ENCODE measurements around the gene PDX1.

PDX1 gene

DNA sequence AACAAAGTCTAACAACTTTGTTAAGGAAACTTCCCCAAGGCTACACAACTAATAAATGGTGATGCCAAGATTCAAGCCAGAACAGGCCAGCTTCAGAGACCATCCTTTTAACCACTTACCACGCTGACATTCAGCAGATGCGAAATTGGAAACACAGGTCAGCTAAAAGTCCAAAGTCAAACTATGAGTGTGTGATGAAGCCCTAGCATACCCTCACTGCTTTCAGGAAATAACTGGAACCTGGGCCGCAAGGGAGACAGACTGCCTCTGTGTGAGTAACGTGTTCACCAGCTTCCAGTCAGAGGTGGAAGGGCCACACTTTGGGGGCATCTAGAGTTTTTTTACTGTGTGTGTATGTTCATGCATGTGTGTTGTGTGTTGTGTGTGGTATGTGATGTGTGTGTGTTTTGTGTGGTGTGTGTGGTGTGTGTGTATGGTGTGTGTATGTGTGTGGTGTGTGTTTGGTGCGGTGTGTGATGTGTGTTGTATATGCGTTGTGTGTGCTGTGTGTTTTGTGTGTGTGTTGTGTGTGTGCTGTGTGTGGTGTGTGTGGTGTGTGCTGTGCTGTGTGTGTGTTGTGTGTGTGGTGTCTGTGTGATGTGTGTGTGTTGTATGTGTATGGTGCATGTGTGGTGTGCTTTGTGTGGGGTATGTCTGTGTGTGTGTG is 12.5 kb upstream of the PDX1 start:
- DNase-seq (ENCODE audit: low read depth) = no peak
- TF ChIP-seq, protein P1, sequence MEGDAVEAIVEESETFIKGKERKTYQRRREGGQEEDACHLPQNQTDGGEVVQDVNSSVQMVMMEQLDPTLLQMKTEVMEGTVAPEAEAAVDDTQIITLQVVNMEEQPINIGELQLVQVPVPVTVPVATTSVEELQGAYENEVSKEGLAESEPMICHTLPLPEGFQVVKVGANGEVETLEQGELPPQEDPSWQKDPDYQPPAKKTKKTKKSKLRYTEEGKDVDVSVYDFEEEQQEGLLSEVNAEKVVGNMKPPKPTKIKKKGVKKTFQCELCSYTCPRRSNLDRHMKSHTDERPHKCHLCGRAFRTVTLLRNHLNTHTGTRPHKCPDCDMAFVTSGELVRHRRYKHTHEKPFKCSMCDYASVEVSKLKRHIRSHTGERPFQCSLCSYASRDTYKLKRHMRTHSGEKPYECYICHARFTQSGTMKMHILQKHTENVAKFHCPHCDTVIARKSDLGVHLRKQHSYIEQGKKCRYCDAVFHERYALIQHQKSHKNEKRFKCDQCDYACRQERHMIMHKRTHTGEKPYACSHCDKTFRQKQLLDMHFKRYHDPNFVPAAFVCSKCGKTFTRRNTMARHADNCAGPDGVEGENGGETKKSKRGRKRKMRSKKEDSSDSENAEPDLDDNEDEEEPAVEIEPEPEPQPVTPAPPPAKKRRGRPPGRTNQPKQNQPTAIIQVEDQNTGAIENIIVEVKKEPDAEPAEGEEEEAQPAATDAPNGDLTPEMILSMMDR (IDR thresholded peaks at IDR 0.05; ENCODE audit: insufficient read depth, low read depth, low read length, missing control alignments) = no peak
- no peak overlapping the region for H3K4me3 ChIP-seq (ENCODE audit: low read depth, low read length)

DNA sequence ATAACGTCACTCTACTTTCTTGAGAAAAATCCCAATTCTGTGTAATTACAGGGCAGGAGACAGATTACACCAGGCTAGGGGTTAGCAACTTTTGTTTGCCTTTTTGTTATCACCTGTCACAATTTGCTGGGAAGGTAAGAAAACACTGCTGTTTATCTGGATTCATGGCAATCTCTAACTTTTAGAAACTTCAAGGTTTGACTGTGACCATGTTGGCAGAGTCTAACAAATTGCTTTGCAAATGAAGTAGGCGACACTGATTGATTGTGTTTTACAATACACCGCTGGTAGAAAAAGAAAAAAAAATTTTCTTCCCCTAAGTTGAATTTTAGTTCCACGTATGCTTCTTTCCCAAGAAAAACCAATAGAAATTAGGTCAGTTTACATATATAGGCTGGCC is 10.4 kb upstream of the PDX1 start:
- no peak for DNase-seq (ENCODE audit: low read depth)
- TF ChIP-seq, protein P1 (IDR thresholded peaks at IDR 0.05; ENCODE audit: insufficient read depth, low read depth, low read length, missing control alignments) = no peak
- no peak overlapping the region for H3K4me3 ChIP-seq (ENCODE audit: low read depth, low read length)

DNA sequence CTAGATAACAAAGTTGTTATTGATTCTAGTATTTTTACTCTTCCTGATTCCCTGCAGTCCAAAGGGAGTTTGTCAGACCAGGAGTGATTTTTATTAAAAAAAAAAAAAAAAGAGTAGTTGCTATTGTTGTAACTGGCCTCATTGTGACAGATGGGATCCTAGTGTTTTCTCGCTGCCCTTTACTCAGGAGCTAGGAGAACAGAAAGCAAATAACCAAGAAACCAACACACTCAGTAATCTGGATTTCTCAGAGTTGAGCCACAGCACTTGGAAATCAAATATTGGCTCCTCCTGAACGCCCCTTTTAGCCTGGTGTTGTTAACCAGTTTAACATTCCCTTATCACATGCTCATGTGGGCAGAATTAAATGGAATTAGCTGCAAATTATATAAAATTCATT is 8.3 kb upstream of the PDX1 start:
- no peak for DNase-seq (ENCODE audit: low read depth)
- H3K4me3 ChIP-seq (ENCODE audit: low read depth, low read length) = no peak overlapping the region
- TF ChIP-seq, protein P1 (IDR thresholded peaks at IDR 0.05; ENCODE audit: insufficient read depth, low read depth, low read length, missing control alignments) = no peak

DNA sequence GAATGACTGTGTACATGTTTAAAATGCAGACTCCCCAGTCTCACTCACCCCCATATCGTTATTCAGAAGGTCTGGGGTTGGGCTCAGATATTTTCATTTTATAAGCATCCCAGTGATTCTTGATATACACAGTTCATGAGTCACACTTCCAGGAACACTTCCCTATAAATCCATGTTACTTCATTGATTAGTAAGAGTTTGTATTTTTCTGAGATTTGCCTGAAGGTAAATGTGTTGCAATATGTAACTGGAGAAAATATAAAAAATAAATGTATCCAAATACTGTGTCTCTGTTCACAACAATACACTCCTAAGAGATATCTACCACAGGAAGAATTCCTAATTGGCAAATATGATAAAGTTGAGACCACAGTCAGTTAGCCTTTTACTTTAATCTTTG is 6.6 kb upstream of the PDX1 start:
- no peak overlapping the region for H3K4me3 ChIP-seq (ENCODE audit: low read depth, low read length)
- no peak for DNase-seq (ENCODE audit: low read depth)
- TF ChIP-seq, protein P1 (IDR thresholded peaks at IDR 0.05; ENCODE audit: insufficient read depth, low read depth, low read length, missing control alignments) = no peak

DNA sequence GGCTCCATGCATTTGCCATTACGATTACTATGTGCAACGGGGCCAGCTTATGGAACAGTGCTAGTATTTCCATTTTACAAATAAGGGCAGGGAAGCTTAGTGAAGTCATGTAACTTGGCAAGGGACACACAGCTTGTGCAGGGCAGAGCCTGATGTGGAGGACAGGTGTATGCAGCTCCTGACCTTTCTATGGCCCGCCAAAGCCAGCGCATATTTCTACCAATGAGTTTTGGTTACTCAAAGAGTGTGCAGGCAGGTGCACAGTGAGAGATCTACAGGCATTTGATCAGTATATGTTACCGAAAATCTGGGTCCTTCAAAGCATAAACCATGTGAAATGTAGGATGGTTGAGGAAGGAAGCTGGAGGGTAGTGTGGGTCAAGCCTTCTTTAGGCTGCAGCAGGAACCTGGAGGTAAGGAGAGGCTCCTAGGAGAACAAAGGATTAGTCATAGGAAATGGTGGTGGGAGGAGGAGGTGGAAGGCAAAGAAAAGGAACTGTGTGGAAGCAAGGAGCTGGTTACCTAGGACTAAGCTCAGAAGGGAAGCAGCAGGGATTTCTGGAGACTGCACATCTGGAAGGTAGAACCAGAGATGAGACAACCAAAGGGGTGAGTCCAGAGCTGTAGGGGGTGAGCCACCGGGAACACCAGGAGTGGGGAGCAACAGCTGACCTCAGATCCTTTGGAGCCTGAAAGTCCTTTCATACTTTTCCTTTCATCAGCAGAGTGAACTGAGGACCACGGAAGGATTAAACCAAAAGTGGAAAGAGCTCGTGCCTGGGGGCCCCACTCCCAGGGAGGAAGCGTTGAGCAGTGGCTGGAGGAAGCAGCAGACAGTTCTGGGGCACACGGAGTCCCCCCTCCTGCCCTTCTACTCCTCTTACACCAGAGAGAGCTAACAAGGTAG is 4.2 kb upstream of the PDX1 start:
- no peak for DNase-seq (ENCODE audit: low read depth)
- TF ChIP-seq, protein P1 (IDR thresholded peaks at IDR 0.05; ENCODE audit: insufficient read depth, low read depth, low read length, missing control alignments) = no peak
- no peak overlapping the region for H3K4me3 ChIP-seq (ENCODE audit: low read depth, low read length)

DNA sequence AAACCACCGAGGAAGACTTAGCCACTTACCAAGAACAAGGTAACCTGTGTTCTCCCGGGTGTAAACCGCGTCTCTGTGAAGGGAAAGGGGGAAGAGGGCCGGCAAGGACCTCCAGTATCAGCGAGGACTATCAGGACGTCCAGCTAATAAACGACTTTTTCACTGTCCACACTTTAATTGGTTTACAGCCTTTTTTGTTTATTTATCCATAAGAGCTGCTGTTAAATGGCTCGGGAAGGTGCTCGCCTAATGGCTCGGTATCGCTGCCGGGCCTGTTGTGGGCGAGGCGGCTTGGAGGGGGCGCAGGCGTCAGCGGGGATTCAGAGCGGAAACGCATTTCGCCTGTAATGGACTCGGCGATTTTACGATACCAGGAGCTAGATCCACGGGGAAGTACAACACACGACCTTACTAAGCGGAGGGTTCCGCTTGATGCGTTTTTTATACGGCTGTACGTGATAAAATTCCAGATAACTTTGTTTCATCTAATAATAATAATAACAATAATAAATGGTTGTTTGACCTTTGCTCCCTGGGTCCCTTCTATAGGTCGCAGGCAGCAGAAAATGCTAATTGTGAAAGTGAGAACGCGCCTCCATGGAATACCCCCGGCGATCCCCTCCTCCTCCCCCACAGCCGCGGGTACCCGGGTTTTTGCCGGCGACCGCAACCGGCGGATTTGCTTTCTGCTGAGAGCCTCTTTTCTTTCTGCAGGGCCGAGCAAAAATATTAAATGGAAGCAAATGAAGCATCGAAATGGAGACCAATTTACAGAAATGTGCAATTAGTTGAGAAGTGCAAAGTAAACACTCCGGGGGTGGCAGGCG is 2.5 kb upstream of the PDX1 start:
- TF ChIP-seq, protein P1 (IDR thresholded peaks at IDR 0.05; ENCODE audit: insufficient read depth, low read depth, low read length, missing control alignments) = no peak
- peak overlapping the region; percentile 11; the same call in 1 of the 2 replicates for H3K4me3 ChIP-seq (ENCODE audit: low read depth, low read length)
- DNase-seq (ENCODE audit: low read depth) = peak; percentile 10

All from GM12865 (cell line).